BLaER1 (cell line): Measurements from ENCODE around the gene PCNT.

Experiments
- H3K27ac ChIP-seq: shearing (Covaris generic); formaldehyde crosslinking; 2 replicates; pipeline ENCODE4 v1.8.1; 2022
- H3K27me3 ChIP-seq: shearing (Covaris generic); formaldehyde crosslinking; 2 replicates; pipeline ENCODE4 v1.8.1; 2022
- H3K36me3 ChIP-seq: shearing (Covaris generic); formaldehyde crosslinking; 2 replicates; pipeline ENCODE4 v1.8.1; 2022
- H3K4me1 ChIP-seq: shearing (Covaris generic); formaldehyde crosslinking; 2 replicates; pipeline ENCODE4 v1.8.1; 2022
- H3K4me2 ChIP-seq: shearing (Covaris generic); formaldehyde crosslinking; 2 replicates; pipeline ENCODE4 v1.8.1; 2022
- H3K4me3 ChIP-seq: shearing (Covaris generic); formaldehyde crosslinking; 2 replicates; pipeline ENCODE4 v1.8.1; 2022
- H3K9ac ChIP-seq: shearing (Covaris generic); formaldehyde crosslinking; 2 replicates; pipeline ENCODE4 v1.8.1; 2022
- H3K9me3 ChIP-seq: shearing (Covaris generic); formaldehyde crosslinking; 2 replicates; pipeline ENCODE4 v1.8.1; 2022
- H4K20me1 ChIP-seq: shearing (Covaris generic); formaldehyde crosslinking; 2 replicates; pipeline ENCODE4 v1.8.1; 2022
- Cebpa-rat ChIP-seq: shearing (Covaris generic); IDR thresholded peaks from 2 replicates; pipeline ENCODE4 v1.8.1; 2022

Gene PCNT

DNA sequence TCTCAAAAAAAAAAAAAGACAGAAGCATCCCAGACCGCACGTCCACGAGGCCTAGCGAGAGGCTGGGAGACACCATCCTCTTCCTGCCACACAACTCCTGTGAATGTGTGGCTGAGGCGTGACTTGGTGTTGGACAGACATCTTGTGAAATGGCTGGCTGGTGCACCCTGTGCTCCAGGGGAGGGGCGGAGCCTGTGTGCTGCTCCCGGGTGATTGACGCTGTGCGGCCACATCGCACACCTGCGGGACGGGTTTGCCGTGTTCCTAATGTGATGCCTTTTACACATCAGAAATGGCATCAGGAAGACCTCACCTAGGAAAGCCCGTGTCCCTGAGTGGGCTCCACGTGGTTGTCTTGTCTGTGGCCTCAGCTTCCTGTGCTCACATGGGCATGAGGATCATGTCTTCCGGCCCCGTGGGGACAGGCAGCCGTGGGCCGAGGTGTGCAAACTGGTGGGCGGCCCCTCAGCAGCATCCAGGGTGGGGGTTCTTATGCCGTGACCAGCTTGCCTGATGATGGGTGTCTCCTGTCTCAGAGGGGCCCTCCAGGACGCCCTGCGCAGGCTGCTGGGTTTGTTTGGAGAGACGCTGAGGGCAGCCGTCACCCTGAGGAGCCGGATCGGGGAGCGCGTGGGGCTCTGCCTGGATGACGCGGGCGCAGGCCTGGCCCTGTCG is 64.4 kb downstream of the PCNT start:
- Histone ChIP-seq H3K27me3 (no peaks in the 10 kb centered on the region), H3K27ac (no peak overlapping the region), H4K20me1 (no peaks in the 10 kb centered on the region), H3K4me2 (no peak overlapping the region), H3K4me1 (peaks cover 22% of the 10 kb centered on the region), H3K36me3 (peaks cover 92% of the 10 kb centered on the region), H3K4me3 (no peak overlapping the region), H3K9ac (no peak overlapping the region), H3K9me3 (peaks cover 5% of the 10 kb centered on the region; the same call in 1 of the 2 replicates)
- TF ChIP-seq Cebpa-rat = no peak

DNA sequence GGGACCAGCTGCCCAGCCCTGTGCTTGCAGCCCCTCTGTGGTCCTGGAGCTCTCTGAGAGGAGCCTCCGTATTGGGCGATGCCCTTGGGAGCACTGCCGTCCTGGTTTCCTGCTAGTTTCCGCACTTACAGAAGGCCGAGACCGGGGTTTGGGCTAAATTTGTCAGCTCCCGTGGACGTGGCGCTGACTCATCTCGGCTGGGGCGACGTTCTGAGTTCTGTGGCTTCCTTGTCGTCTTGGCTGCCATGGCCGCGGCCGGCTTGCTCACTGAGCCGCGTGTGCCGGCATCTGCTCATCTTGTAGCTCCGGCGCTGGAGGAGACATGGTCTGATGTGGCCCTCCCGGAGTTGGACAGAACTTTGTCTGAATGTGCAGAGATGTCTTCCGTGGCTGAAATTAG is 64.9 kb downstream of the PCNT start:
- Histone ChIP-seq H3K9ac (no peak overlapping the region), H3K9me3 (no peaks in the 10 kb centered on the region; the same call in 1 of the 2 replicates), H3K36me3 (peaks cover 92% of the 10 kb centered on the region), H3K4me2 (no peak overlapping the region), H3K27me3 (no peaks in the 10 kb centered on the region), H3K4me3 (no peak overlapping the region), H3K4me1 (peaks cover 27% of the 10 kb centered on the region), H4K20me1 (no peaks in the 10 kb centered on the region), H3K27ac (no peak overlapping the region)
- TF ChIP-seq Cebpa-rat = no peak

GRCh38 chr21:46390603-46391545 is 66.9 kb downstream of the PCNT start:
- no peak for TF ChIP-seq Cebpa-rat
- no peak overlapping the region for H3K9ac ChIP-seq
- H3K4me2 ChIP-seq = no peak overlapping the region
- H3K4me3 ChIP-seq = no peak overlapping the region
- no peaks in the 10 kb centered on the region for H4K20me1 ChIP-seq
- H3K36me3 ChIP-seq = peaks cover 79% of the 10 kb centered on the region
- H3K27ac ChIP-seq = no peak overlapping the region
- H3K27me3 ChIP-seq = no peaks in the 10 kb centered on the region
- H3K4me1 ChIP-seq = peaks cover 41% of the 10 kb centered on the region
- H3K9me3 ChIP-seq = no peaks in the 10 kb centered on the region

GRCh38 chr21:46391773-46392172 is 67.8 kb downstream of the PCNT start:
- Histone ChIP-seq H3K27ac (no peak overlapping the region), H3K4me2 (no peak overlapping the region), H3K9ac (no peak overlapping the region), H3K27me3 (no peaks in the 10 kb centered on the region), H3K4me3 (no peak overlapping the region), H3K9me3 (no peaks in the 10 kb centered on the region), H4K20me1 (no peaks in the 10 kb centered on the region), H3K4me1 (peaks cover 41% of the 10 kb centered on the region), H3K36me3 (peaks cover 79% of the 10 kb centered on the region)
- no peak for TF ChIP-seq Cebpa-rat

DNA sequence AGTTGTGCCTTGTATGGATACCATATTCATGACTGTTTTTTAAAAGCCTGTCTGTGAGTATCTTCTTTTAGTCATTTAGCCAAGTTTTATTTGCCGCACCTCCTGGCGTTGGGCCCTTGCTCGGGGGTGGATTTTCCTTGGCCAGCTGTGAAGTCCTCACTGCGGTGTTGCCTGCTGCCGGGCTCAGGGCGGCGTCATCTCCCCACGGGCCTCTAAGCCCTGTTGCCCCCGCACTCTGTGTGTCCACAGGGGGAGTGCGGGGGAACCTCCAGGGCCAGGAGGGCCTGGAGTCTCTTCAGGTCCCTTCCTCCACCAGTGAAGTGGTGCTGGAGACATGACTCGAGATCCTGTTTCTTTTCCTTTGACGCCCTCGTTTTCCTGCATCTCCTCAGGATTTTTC is 69.0 kb downstream of the PCNT start:
- H3K4me3 ChIP-seq = no peak overlapping the region
- peak overlapping the region; percentile 69; the same call in 1 of the 2 replicates for H3K4me2 ChIP-seq
- no peaks in the 10 kb centered on the region for H3K9me3 ChIP-seq
- peak overlapping the region; percentile 88 for H3K27ac ChIP-seq
- no peaks in the 10 kb centered on the region for H4K20me1 ChIP-seq
- no peaks in the 10 kb centered on the region for H3K27me3 ChIP-seq
- peaks cover 36% of the 10 kb centered on the region for H3K4me1 ChIP-seq
- peak overlapping the region; percentile 71 for H3K9ac ChIP-seq
- H3K36me3 ChIP-seq = peaks cover 81% of the 10 kb centered on the region
- no peak for TF ChIP-seq Cebpa-rat

DNA sequence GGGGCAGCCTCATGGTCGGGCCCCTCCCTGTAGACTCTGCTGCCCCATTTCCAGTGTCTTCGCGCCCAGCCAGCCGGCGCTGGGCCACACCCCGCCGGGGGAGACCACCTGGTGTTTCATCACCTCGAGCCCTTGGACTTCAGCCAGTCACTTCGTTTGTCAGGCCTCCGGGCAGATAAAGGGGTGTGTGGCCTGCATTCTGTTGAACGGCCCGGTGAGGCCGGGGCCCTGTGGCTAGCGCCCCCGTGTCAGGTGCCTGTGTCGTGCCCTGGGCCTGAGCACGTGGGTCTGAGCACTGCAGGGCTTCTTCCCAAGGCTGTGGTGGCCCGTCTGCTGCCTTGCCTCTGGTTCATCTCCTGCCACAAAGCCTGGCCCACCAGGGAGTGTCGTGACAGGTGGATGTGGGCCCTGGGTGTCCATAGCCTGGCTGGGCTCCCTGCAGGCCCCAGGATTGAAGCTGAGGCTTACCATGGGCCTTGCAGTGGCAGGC is 69.5 kb downstream of the PCNT start:
- no peaks in the 10 kb centered on the region for H3K27me3 ChIP-seq
- H3K9me3 ChIP-seq = no peaks in the 10 kb centered on the region
- peaks cover 81% of the 10 kb centered on the region for H3K36me3 ChIP-seq
- peak overlapping the region; percentile 69 for H3K4me2 ChIP-seq
- peak overlapping the region; percentile 88 for H3K27ac ChIP-seq
- H4K20me1 ChIP-seq = no peaks in the 10 kb centered on the region
- TF ChIP-seq Cebpa-rat = no peak
- no peak overlapping the region for H3K4me3 ChIP-seq
- peak overlapping the region; percentile 71 for H3K9ac ChIP-seq
- H3K4me1 ChIP-seq = peaks cover 33% of the 10 kb centered on the region

GRCh38 chr21:46393941-46394594 is 70.1 kb downstream of the PCNT start:
- Histone ChIP-seq H3K4me3 (no peak overlapping the region), H3K4me2 (peak overlapping the region; percentile 69), H3K36me3 (peaks cover 81% of the 10 kb centered on the region), H4K20me1 (no peaks in the 10 kb centered on the region), H3K9me3 (no peaks in the 10 kb centered on the region), H3K9ac (peak overlapping the region; percentile 71), H3K4me1 (peaks cover 32% of the 10 kb centered on the region), H3K27ac (peak overlapping the region; percentile 88), H3K27me3 (no peaks in the 10 kb centered on the region)
- no peak for TF ChIP-seq Cebpa-rat

DNA sequence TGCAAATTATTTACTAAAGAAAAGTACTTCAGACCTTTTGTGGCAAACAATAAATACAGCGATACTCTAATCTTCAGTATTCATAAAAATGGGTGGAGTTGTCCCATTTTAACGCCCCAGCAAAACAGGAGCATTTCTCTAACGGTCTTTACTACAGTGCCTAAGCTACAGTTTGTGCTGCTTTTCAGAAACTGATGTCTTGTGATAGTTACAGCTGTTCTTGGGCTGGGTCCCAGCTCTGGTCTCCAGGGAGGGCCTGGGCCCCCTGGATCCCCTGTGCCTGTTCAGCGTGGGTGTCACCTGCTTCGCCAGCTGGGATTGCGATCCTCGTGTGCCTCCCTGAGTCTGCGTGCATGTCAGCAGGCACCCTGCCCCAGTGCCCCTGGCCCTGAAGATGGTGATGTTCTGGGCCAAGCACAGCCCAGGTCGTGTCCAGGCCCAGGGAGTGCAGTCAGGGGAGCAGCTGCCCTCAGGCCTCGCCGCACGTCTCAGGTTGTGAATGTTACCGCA is 70.7 kb downstream of the PCNT start:
- Histone ChIP-seq H4K20me1 (no peaks in the 10 kb centered on the region), H3K27me3 (no peaks in the 10 kb centered on the region), H3K27ac (peak overlapping the region; percentile 88), H3K4me2 (peak overlapping the region; percentile 69), H3K9me3 (no peaks in the 10 kb centered on the region), H3K4me3 (no peak overlapping the region), H3K36me3 (peaks cover 81% of the 10 kb centered on the region), H3K4me1 (peaks cover 32% of the 10 kb centered on the region), H3K9ac (peak overlapping the region; percentile 71)
- no peak for TF ChIP-seq Cebpa-rat

DNA sequence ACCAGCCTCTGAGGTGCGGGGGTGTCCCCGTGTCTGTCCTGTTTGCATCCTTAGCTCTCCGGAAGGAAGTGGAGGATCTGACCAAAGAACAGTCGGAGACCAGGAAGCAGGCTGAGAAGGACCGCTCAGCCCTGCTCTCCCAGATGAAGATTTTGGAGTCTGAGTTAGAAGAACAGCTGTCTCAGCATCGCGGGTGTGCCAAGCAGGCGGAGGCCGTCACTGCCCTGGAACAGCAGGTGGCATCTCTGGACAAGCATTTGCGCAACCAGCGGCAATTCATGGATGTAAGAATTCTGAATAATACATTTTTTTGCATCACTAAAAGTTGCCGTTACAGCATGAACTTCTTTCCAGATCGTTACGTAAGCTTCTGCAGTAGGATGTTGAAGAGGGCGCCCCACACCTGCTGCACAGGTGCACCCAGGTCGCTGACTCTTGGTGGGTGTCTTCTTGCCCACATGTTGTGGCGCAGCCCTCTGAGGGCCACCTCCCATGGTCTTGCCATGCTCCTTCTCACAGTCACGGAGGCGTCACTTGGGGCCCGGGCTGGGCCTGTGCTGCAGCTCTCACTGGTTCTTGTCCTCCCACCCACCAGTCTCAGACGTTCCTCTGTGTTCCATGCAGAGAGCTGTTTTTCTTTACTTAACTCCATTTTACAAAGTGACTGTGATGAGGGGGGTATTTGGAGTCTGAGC is 73.4 kb downstream of the PCNT start:
- H3K36me3 ChIP-seq = peaks cover 85% of the 10 kb centered on the region
- no peak for TF ChIP-seq Cebpa-rat
- H4K20me1 ChIP-seq = no peaks in the 10 kb centered on the region
- H3K9me3 ChIP-seq = no peaks in the 10 kb centered on the region
- H3K27ac ChIP-seq = 0 out of 2 replicates have a peak overlapping the region, but pooled peaks have one; percentile 13
- H3K27me3 ChIP-seq = no peaks in the 10 kb centered on the region
- peaks cover 29% of the 10 kb centered on the region for H3K4me1 ChIP-seq
- H3K4me2 ChIP-seq = no peak overlapping the region
- H3K9ac ChIP-seq = no peak overlapping the region
- H3K4me3 ChIP-seq = no peak overlapping the region
